MM.1S (cell line): Measurements from ENCODE around the gene SUSD2.

Source experiments
- DNase-seq: peaks from one replicate; pipeline ENCODE4 v3.0.0-alpha.2; 2015
- H2AFZ ChIP-seq: fragments of 300-600 bp; sonication (generic); 2 replicates; pipeline ENCODE4 v1.6.0; 2016; ENCODE audit warnings: antibody characterized with exemption, low read length
- H3F3A ChIP-seq: fragments of 300-600 bp; sonication (generic); 2 replicates; pipeline ENCODE4 v1.6.1; 2016; ENCODE audit warnings: mild to moderate bottlenecking, antibody characterized with exemption, low read length, moderate library complexity, mixed read lengths; ENCODE audit not compliant: insufficient read depth
- H3K27ac ChIP-seq: fragments of 300-600 bp; sonication (generic); 2 replicates; pipeline ENCODE4 v1.5.1; 2016; ENCODE audit warnings: mild to moderate bottlenecking, low read length
- H3K27me3 ChIP-seq: fragments of 300-600 bp; sonication (generic); replicated peaks from 2 replicates; pipeline ENCODE4 v1.6.0; 2016; ENCODE audit warnings: low read length; ENCODE audit not compliant: insufficient read depth
- H3K36me3 ChIP-seq: fragments of 300-600 bp; sonication (generic); replicated peaks from 2 replicates; pipeline ENCODE4 v1.6.1; 2016; ENCODE audit warnings: mild to moderate bottlenecking, low read length, mixed read lengths; ENCODE audit not compliant: insufficient read depth
- H3K4me1 ChIP-seq: fragments of 300-600 bp; sonication (generic); 2 replicates; pipeline ENCODE4 v1.6.1; 2016; ENCODE audit warnings: low read length, mixed read lengths
- H3K4me2 ChIP-seq: fragments of 300-600 bp; sonication (generic); 2 replicates; pipeline ENCODE4 v1.6.0; 2016; ENCODE audit warnings: low read depth, low read length
- H3K4me3 ChIP-seq: fragments of 300-600 bp; sonication (generic); 2 replicates; pipeline ENCODE4 v1.5.1; 2016; ENCODE audit warnings: low read length, mixed read lengths
- H3K79me2 ChIP-seq: fragments of 300-600 bp; sonication (generic); 2 replicates; pipeline ENCODE4 v1.6.1; 2016; ENCODE audit warnings: mixed run types, low read length, mixed read lengths
- H3K9ac ChIP-seq: fragments of 300-600 bp; sonication (generic); 2 replicates; pipeline ENCODE4 v1.6.1; 2016; ENCODE audit warnings: low read length, mixed read lengths
- H3K9me2 ChIP-seq: fragments of 300-600 bp; sonication (generic); replicated peaks from 2 replicates; pipeline ENCODE4 v1.6.1; 2016; ENCODE audit warnings: mild to moderate bottlenecking, low read length, mixed read lengths; ENCODE audit not compliant: insufficient read depth
- H3K9me3 ChIP-seq: fragments of 300-600 bp; sonication (generic); replicated peaks from 2 replicates; pipeline ENCODE4 v1.6.1; 2016; ENCODE audit warnings: mild to moderate bottlenecking, low read length, mixed read lengths; ENCODE audit not compliant: insufficient read depth
- H4K20me1 ChIP-seq: fragments of 300-600 bp; sonication (generic); 2 replicates; pipeline ENCODE4 v1.6.1; 2016; ENCODE audit warnings: mild to moderate bottlenecking, low read length, moderate library complexity, mixed read lengths; ENCODE audit not compliant: insufficient read depth
- EZH2 ChIP-seq: fragments of 300-600 bp; sonication (generic); optimal IDR thresholded peaks from 2 replicates; pipeline ENCODE3; 2017; ENCODE audit warnings: low read depth, mild to moderate bottlenecking, antibody characterized with exemption, low read length, mixed read lengths
- EZH2phosphoT487 ChIP-seq: fragments of 300-600 bp; sonication (generic); IDR thresholded peaks from 2 replicates; pipeline ENCODE4 v1.6.1; 2018; ENCODE audit warnings: antibody characterized with exemption, low read length
- TF ChIP-seq, protein P1 (sequence below): fragments of 300-600 bp; sonication (generic); IDR thresholded peaks from 2 replicates; pipeline ENCODE4 v1.5.1; 2016; ENCODE audit warnings: antibody characterized with exemption, low read length, mixed read lengths

The SUSD2 gene

DNA sequence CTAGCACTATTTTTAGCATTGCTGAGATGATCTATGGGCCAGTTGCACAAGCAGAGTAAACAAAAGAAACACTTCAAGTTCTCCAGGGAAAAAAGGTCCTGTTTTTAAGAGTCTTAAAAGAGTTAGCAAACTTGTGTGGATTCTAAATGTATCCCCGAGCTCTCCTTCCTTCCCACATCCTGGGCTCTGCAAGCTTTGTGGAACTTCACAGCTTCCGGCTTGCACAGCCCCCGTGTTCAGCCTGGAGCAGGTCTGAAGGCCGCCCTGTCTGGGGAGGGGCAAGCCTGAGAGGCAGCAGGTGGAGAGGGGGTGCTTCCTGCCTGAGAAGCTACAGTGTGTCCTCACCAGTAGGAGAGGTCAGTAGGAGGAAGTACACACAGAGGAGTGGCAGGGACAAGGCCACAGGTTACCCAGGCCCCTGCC is 35.1 kb upstream of the SUSD2 start:
- Histone ChIP-seq H3K4me3 (no peak overlapping the region; the same call in 1 of the 2 replicates), H3K9me2 (no peaks in the 10 kb centered on the region), H3F3A (peaks cover 42% of the 10 kb centered on the region), H2AFZ (0 out of 2 replicates have a peak overlapping the region, but pooled peaks have one; percentile 13), H4K20me1 (no peaks in the 10 kb centered on the region), H3K4me2 (peak overlapping the region; percentile 56), H3K9ac (peak overlapping the region; percentile 27; the same call in 1 of the 2 replicates), H3K27me3 (no peaks in the 10 kb centered on the region), H3K79me2 (peaks cover 39% of the 10 kb centered on the region), H3K36me3 (no peaks in the 10 kb centered on the region), H3K9me3 (no peaks in the 10 kb centered on the region), H3K4me1 (peaks cover 75% of the 10 kb centered on the region), H3K27ac (peak overlapping the region; percentile 92)
- TF ChIP-seq EZH2phosphoT487: no peak
- TF ChIP-seq, protein P1, sequence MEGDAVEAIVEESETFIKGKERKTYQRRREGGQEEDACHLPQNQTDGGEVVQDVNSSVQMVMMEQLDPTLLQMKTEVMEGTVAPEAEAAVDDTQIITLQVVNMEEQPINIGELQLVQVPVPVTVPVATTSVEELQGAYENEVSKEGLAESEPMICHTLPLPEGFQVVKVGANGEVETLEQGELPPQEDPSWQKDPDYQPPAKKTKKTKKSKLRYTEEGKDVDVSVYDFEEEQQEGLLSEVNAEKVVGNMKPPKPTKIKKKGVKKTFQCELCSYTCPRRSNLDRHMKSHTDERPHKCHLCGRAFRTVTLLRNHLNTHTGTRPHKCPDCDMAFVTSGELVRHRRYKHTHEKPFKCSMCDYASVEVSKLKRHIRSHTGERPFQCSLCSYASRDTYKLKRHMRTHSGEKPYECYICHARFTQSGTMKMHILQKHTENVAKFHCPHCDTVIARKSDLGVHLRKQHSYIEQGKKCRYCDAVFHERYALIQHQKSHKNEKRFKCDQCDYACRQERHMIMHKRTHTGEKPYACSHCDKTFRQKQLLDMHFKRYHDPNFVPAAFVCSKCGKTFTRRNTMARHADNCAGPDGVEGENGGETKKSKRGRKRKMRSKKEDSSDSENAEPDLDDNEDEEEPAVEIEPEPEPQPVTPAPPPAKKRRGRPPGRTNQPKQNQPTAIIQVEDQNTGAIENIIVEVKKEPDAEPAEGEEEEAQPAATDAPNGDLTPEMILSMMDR: no peak
- no peak for TF ChIP-seq EZH2
- peak; percentile 84 for DNase-seq

DNA sequence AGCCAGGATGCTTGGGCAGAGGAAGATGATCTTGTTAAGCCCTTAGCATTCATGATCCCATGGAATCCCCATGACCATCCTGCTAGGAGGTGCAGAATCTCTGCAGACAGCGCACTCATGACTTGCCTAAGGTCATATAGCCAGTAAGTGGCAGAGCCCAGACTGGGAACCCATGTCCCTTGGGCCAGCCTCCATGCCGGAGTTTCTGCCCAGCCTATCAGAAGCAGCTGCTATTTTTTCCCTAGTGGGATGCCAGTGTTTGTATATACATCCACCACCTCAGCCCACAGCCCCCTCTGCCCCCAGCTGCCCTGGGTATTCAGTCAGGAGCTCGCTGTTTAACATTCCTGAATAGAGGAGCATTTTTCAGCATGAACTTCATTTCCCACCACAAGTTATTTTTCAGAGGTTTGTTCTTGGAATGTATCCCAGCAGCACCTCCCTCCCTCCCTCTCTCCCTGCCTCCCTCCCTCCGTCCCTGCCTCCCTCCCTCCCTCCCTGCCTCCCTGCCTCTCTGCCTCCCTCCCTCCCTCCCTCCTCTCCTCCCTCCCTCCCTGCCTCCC is 34.4 kb upstream of the SUSD2 start:
- DNase-seq: peak; percentile 31
- Histone ChIP-seq H3K36me3 (no peaks in the 10 kb centered on the region), H3K9ac (no peak overlapping the region; the same call in 1 of the 2 replicates), H3K79me2 (peaks cover 39% of the 10 kb centered on the region), H3F3A (peaks cover 37% of the 10 kb centered on the region), H3K9me3 (no peaks in the 10 kb centered on the region), H3K4me3 (no peak overlapping the region), H3K27ac (peak overlapping the region; percentile 92; the same call in 1 of the 2 replicates), H3K4me2 (peak overlapping the region; percentile 32), H2AFZ (no peak overlapping the region), H3K4me1 (peaks cover 68% of the 10 kb centered on the region), H4K20me1 (no peaks in the 10 kb centered on the region), H3K9me2 (no peaks in the 10 kb centered on the region), H3K27me3 (no peaks in the 10 kb centered on the region)
- no peak for TF ChIP-seq EZH2
- TF ChIP-seq, protein P1: no peak
- no peak for TF ChIP-seq EZH2phosphoT487

DNA sequence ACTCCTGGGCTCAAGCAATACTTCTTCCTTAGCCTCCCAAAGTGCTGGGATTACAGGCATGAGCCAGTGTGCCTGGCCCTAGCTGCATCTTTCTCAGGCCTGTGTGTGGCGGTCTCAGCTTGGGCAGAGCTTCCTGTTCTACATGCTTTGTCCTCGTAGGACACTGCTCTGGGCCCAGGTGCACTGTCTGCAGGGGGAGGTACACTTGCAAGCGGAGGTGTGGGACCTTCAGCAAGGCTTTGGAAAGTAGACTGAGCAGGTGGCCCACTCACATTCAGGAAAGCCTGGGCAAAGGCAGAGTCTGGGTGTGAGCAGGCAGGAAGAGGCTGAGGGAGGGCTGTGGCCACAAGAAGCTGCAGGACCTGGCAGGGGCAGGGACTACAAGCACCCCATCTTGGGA is 33.6 kb upstream of the SUSD2 start:
- H3K27me3 ChIP-seq: no peaks in the 10 kb centered on the region
- H3K4me1 ChIP-seq: peaks cover 60% of the 10 kb centered on the region
- H3K9ac ChIP-seq: peak overlapping the region; percentile 44; the same call in 1 of the 2 replicates
- no peaks in the 10 kb centered on the region for H3K9me2 ChIP-seq
- no peak for TF ChIP-seq EZH2phosphoT487
- TF ChIP-seq, protein P1: peak; percentile 13; the same call in 1 of the 2 replicates
- H3K79me2 ChIP-seq: peaks cover 31% of the 10 kb centered on the region
- H3K4me3 ChIP-seq: no peak overlapping the region
- H3K4me2 ChIP-seq: peak overlapping the region; percentile 15; the same call in 1 of the 2 replicates
- peak overlapping the region; percentile 92 for H3K27ac ChIP-seq
- peak; percentile 87 for DNase-seq
- no peaks in the 10 kb centered on the region for H3K36me3 ChIP-seq
- no peaks in the 10 kb centered on the region for H4K20me1 ChIP-seq
- H2AFZ ChIP-seq: no peak overlapping the region
- no peaks in the 10 kb centered on the region for H3K9me3 ChIP-seq
- peaks cover 35% of the 10 kb centered on the region for H3F3A ChIP-seq
